ENCODE data around the gene NUDC. TPM values are rescaled to one million over a fixed set of nuclear protein-coding genes. Genes with fewer than 3 reads are reported as not detected.

The NUDC gene
- total and polyA plus RNA-seq, 2 of the 13 experiments (the other 11 are each of a cell fraction or from before 2014, with no cell fraction given): 34.7 to 104 TPM

- TF ChIP-seq ZNF136 (CRISPR knock-in tag; IDR thresholded peaks at IDR 0.05; ENCODE audit: low read depth) (0 out of 2 replicates have a peak, but pooled peaks have one; percentile 84), ZUFSP (CRISPR knock-in tag; IDR thresholded peaks at IDR 0.05; ENCODE audit: borderline replicate concordance) (no peak), ZNF557 (CRISPR knock-in tag; IDR thresholded peaks at IDR 0.05) (0 out of 2 replicates have a peak, but pooled peaks have one; percentile 66), ZSCAN30 (CRISPR knock-in tag; IDR thresholded peaks at IDR 0.05) (no peak), BCL6 (CRISPR knock-in tag; IDR thresholded peaks at IDR 0.05) (peak; percentile 94), REXO4 (CRISPR knock-in tag; IDR thresholded peaks at IDR 0.05; ENCODE audit: borderline replicate concordance) (no peak), NFIC (IDR thresholded peaks at IDR 0.05; ENCODE audit: low read length) (peak; percentile 90), KLF13 (CRISPR knock-in tag; IDR thresholded peaks at IDR 0.05) (no peak), HNF1B (CRISPR knock-in tag; IDR thresholded peaks at IDR 0.05) (peak; percentile 97), ZNF503 (CRISPR knock-in tag; IDR thresholded peaks at IDR 0.05) (peak; percentile 98), NCOA1 (CRISPR knock-in tag; IDR thresholded peaks at IDR 0.05) (peak; percentile 94), GATA4 (IDR thresholded peaks at IDR 0.05; ENCODE audit: borderline replicate concordance, low read depth) (peak; percentile 99), KAT2B (IDR thresholded peaks at IDR 0.05; ENCODE audit: borderline replicate concordance, low read depth, low read length) (no peak), HNF4G (IDR thresholded peaks at IDR 0.05; ENCODE audit: borderline replicate concordance, low read depth, low read length) (peak; percentile 99), HNF4G (CRISPR knock-in tag; IDR thresholded peaks at IDR 0.05; ENCODE audit: borderline replicate concordance, low read depth) (peak; percentile 93), HNRNPK (IDR thresholded peaks at IDR 0.05; ENCODE audit: low read depth, low read length, poor library complexity, severe bottlenecking) (no peak), CEBPG (CRISPR knock-in tag; IDR thresholded peaks at IDR 0.05) (peak; percentile 75), ZBTB42 (CRISPR knock-in tag; IDR thresholded peaks at IDR 0.05) (peak; percentile 89), ZNF556 (CRISPR knock-in tag; IDR thresholded peaks at IDR 0.05; ENCODE audit: borderline replicate concordance) (peak; percentile 89), LBX2 (CRISPR knock-in tag; IDR thresholded peaks at IDR 0.05; ENCODE audit: borderline replicate concordance) (no peak), PAX8 (CRISPR knock-in tag; IDR thresholded peaks at IDR 0.05; ENCODE audit: borderline replicate concordance) (peak; percentile 35; the same call in 1 of the 2 replicates), ZNF577 (CRISPR knock-in tag; IDR thresholded peaks at IDR 0.05; ENCODE audit: borderline replicate concordance, low read depth) (0 out of 2 replicates have a peak, but pooled peaks have one; percentile 73), REL (CRISPR knock-in tag; conservative IDR thresholded peaks at IDR 0.05) (peak; percentile 90), PCBP1 (IDR thresholded peaks at IDR 0.05; ENCODE audit: borderline replicate concordance, low read depth, low read length) (0 out of 2 replicates have a peak, but pooled peaks have one; percentile 40)
These were observed 7.6 kb upstream of the NUDC start, which contains the start of gene NR0B2 (continued) for GRCh38 chr1:26913754-26914619.

All from HepG2 (cell line).